GM19099 (cell line): ENCODE measurements around the gene SCG3.

ENCODE experiments used
- POLR2A ChIP-seq: IDR thresholded peaks from 3 replicates; pipeline ENCODE4 v1.6.1; 2011; ENCODE audit warnings: low read depth; ENCODE audit not compliant: insufficient read length; ENCODE audit errors: extremely low read depth

SCG3 gene

GRCh38 chr15:51738553-51738952, 57.2 kb downstream of the SCG3 start:
- peak; percentile 12 for TF ChIP-seq POLR2A

- no peak for TF ChIP-seq POLR2A
Observed at GRCh38 chr15:51739061-51739712, 57.9 kb downstream of the SCG3 start.

GRCh38 chr15:51749307-51749706, 68.0 kb downstream of the SCG3 start:
- no peak for TF ChIP-seq POLR2A

GRCh38 chr15:51750186-51750585, 68.9 kb downstream of the SCG3 start:
- TF ChIP-seq POLR2A: peak; percentile 26

GRCh38 chr15:51750792-51751696, 69.7 kb downstream of the SCG3 start, which contains the start of gene TMOD2:
Gene TMOD2, plus strand, starts transcription at chr15:51751597. Its CDS starts 14,845 bp downstream, at chr15:51766442.
- peak; percentile 39 for TF ChIP-seq POLR2A

- TF ChIP-seq POLR2A: no peak
Observed at GRCh38 chr15:51751697-51752683, 70.7 kb downstream of the SCG3 start.

GRCh38 chr15:51752888-51753287, 71.6 kb downstream of the SCG3 start:
- no peak for TF ChIP-seq POLR2A

GRCh38 chr15:51754267-51754666, 73.0 kb downstream of the SCG3 start:
- TF ChIP-seq POLR2A: no peak

- TF ChIP-seq POLR2A: no peak
Observed at GRCh38 chr15:51755790-51756189, 74.5 kb downstream of the SCG3 start.

GRCh38 chr15:51756482-51756881, 75.2 kb downstream of the SCG3 start:
- TF ChIP-seq POLR2A: no peak

- TF ChIP-seq POLR2A: no peak
Observed at GRCh38 chr15:51757450-51757849, 76.1 kb downstream of the SCG3 start.

- no peak for TF ChIP-seq POLR2A
Observed at GRCh38 chr15:51758645-51759044, 77.3 kb downstream of the SCG3 start.

GRCh38 chr15:51759557-51760070, 78.3 kb downstream of the SCG3 start:
- no peak for TF ChIP-seq POLR2A

- TF ChIP-seq POLR2A: no peak
Observed at GRCh38 chr15:51760805-51761204, 79.5 kb downstream of the SCG3 start.

- no peak for TF ChIP-seq POLR2A
Observed at GRCh38 chr15:51765751-51766150, 84.4 kb downstream of the SCG3 start.
